AG08395 (cell line): ENCODE measurements around the gene PRKAG2.

ENCODE experiments used
- DNase-seq: peaks from one replicate; pipeline ENCODE4 v3.0.0; 2012; ENCODE audit warnings: mixed read lengths, low spot score

The PRKAG2 gene

GRCh38 chr7:151744656-151745638 lies 132.0 kb downstream of the PRKAG2 start:
- DNase-seq: peak; percentile 38

- DNase-seq: no peak
Measured at GRCh38 chr7:151744051-151744580, 132.8 kb downstream of the PRKAG2 start.

- no peak for DNase-seq
Measured at GRCh38 chr7:151743481-151743983, 133.4 kb downstream of the PRKAG2 start.

- DNase-seq: no peak
Measured at GRCh38 chr7:151742713-151743480, 134.0 kb downstream of the PRKAG2 start.

GRCh38 chr7:151741585-151741984 lies 135.3 kb downstream of the PRKAG2 start:
- no peak for DNase-seq

- no peak for DNase-seq
Measured at GRCh38 chr7:151740081-151740851, 136.6 kb downstream of the PRKAG2 start.

- no peak for DNase-seq
Measured at GRCh38 chr7:151738925-151739324, 138.0 kb downstream of the PRKAG2 start.

GRCh38 chr7:151736403-151736909 lies 140.5 kb downstream of the PRKAG2 start:
- peak; percentile 98 for DNase-seq

GRCh38 chr7:151735851-151736402 lies 141.0 kb downstream of the PRKAG2 start:
- DNase-seq: no peak

- no peak for DNase-seq
Measured at GRCh38 chr7:151735186-151735850, 141.6 kb downstream of the PRKAG2 start.

GRCh38 chr7:151732834-151733592 lies 143.9 kb downstream of the PRKAG2 start:
- no peak for DNase-seq

GRCh38 chr7:151732292-151732691 lies 144.6 kb downstream of the PRKAG2 start:
- DNase-seq: no peak

- DNase-seq: no peak
Measured at GRCh38 chr7:151731022-151731441, 145.9 kb downstream of the PRKAG2 start.

GRCh38 chr7:151730591-151730990 lies 146.3 kb downstream of the PRKAG2 start:
- DNase-seq: no peak

- no peak for DNase-seq
Measured at GRCh38 chr7:151729521-151729921, 147.4 kb downstream of the PRKAG2 start.

GRCh38 chr7:151728746-151729145 lies 148.2 kb downstream of the PRKAG2 start:
- DNase-seq: no peak

- DNase-seq: no peak
Measured at GRCh38 chr7:151728286-151728660, 148.6 kb downstream of the PRKAG2 start.

- DNase-seq: peak; percentile 98
Measured at GRCh38 chr7:151727579-151728285, 149.2 kb downstream of the PRKAG2 start.
